ENCODE measurements around the gene LRRC32. TPM values are rescaled to one million over a fixed set of nuclear protein-coding genes. Genes with fewer than 3 reads are reported as not detected.

The LRRC32 gene
- total and polyA plus RNA-seq, 10 of the 15 experiments (the other 5 are each of a cell fraction or from before 2014, with no cell fraction given): 0.56 to 20.8 (median 7.4) TPM

DNA sequence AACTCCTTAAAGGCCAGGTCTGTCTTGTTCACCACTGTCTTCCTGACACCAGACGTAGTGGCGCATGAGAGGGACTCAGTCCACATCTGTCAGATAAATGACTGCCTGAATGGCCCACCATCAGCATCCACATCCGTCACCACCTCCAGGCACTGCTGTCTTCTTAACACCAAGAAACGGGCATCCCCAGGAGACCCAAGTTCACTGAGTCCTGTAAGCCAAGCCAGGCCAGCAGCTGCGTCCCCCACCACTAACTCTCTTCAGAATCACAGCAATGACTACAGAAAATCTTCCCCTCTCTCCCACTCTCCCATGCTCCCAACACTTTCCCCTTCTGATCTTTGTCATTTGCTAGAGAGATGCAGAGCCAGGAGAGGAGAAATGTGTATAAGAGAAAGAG, 47.3 kb upstream of the LRRC32 start (continued):
- TF ChIP-seq NFYB (IDR thresholded peaks at IDR 0.05; ENCODE audit: insufficient read depth, low read depth, low read length): no peak
- no peak for TF ChIP-seq EGR1 (IDR thresholded peaks at IDR 0.05; ENCODE audit: borderline replicate concordance in 1 of 2, low read depth in 2 of 2, low read length in 2 of 2)
- TF ChIP-seq, protein P1, sequence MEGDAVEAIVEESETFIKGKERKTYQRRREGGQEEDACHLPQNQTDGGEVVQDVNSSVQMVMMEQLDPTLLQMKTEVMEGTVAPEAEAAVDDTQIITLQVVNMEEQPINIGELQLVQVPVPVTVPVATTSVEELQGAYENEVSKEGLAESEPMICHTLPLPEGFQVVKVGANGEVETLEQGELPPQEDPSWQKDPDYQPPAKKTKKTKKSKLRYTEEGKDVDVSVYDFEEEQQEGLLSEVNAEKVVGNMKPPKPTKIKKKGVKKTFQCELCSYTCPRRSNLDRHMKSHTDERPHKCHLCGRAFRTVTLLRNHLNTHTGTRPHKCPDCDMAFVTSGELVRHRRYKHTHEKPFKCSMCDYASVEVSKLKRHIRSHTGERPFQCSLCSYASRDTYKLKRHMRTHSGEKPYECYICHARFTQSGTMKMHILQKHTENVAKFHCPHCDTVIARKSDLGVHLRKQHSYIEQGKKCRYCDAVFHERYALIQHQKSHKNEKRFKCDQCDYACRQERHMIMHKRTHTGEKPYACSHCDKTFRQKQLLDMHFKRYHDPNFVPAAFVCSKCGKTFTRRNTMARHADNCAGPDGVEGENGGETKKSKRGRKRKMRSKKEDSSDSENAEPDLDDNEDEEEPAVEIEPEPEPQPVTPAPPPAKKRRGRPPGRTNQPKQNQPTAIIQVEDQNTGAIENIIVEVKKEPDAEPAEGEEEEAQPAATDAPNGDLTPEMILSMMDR (IDR thresholded peaks at IDR 0.05 in 2 of 3, conservative IDR thresholded peaks at IDR 0.05 in 1 of 3; ENCODE audit: control insufficient read depth in 2 of 3, extremely low read depth in 1 of 3, insufficient read depth in 1 of 3, low read depth in 3 of 3, low read length in 3 of 3): no peak
- no peak for TF ChIP-seq EP300 (IDR thresholded peaks at IDR 0.05; ENCODE audit: borderline replicate concordance in 1 of 2, control insufficient read depth in 1 of 2, low read depth in 2 of 2, low read length in 2 of 2)
- TF ChIP-seq PML (IDR thresholded peaks at IDR 0.05; ENCODE audit: low read length): no peak
- TF ChIP-seq, protein P2, sequence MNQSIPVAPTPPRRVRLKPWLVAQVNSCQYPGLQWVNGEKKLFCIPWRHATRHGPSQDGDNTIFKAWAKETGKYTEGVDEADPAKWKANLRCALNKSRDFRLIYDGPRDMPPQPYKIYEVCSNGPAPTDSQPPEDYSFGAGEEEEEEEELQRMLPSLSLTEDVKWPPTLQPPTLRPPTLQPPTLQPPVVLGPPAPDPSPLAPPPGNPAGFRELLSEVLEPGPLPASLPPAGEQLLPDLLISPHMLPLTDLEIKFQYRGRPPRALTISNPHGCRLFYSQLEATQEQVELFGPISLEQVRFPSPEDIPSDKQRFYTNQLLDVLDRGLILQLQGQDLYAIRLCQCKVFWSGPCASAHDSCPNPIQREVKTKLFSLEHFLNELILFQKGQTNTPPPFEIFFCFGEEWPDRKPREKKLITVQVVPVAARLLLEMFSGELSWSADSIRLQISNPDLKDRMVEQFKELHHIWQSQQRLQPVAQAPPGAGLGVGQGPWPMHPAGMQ (IDR thresholded peaks at IDR 0.05; ENCODE audit: borderline replicate concordance): no peak
- no peak for TF ChIP-seq HDAC6 (IDR thresholded peaks at IDR 0.05; ENCODE audit: unreplicated experiment)

DNA sequence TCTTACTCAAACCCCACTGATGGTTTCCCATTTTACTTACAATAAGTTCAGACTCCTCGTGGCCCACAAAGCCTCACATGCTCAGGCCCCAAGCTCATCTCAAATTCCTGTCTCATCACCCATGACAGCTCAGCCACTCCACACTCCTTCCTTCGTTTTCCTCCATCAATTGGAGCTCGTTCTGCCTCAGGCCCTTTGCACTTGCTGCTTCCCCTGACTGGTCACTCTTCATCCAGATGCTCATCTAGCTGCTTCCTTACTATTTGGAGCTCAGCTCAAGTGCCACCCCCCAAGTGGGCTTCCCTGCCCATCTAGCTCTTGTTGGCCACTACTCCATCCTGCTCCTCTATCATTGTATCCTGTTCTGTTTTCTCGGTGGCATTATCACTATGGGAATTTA, 46.8 kb upstream of the LRRC32 start:
- CTCF ChIA-PET: interaction anchor here (0.6 to 1.5 kb wide), 8 partner anchors 16 to 523 kb away, joined by 3 to 6 read pairs (median 3); no protein-coding TSS in a partner anchor
- FAIRE-seq (no peak), ATAC-seq (no peak), DNase-seq (ENCODE audit: low read depth, low spot score) (no peak)
- no peak overlapping the region for H2AFZ ChIP-seq (ENCODE audit: control insufficient read depth, low read depth, low read length)
- H3K4me3 ChIP-seq: no peak overlapping the region
- RAD21 ChIA-PET (ENCODE audit: unreplicated experiment): no interaction called here
- no peaks in the 10 kb centered on the region for H3K4me1 ChIP-seq (ENCODE audit: control insufficient read depth, insufficient read depth, low read length)
- 21% methylated on average over 4 of the region's 4 CpGs for WGBS (ENCODE audit: insufficient coverage, insufficient replicate concordance, low lambda C conversion rate, missing lambda C conversion rate)
- TF ChIP-seq CBFB (IDR thresholded peaks at IDR 0.05; ENCODE audit: low read depth): no peak
- TF ChIP-seq TCF3 (IDR thresholded peaks at IDR 0.05; ENCODE audit: borderline replicate concordance, insufficient read depth, low read depth, low read length): no peak
- no peak for TF ChIP-seq ZNF217 (IDR thresholded peaks at IDR 0.05)
- TF ChIP-seq CBX5 (IDR thresholded peaks at IDR 0.05; ENCODE audit: low read depth): no peak
- TF ChIP-seq POLR2AphosphoS2 (IDR thresholded peaks at IDR 0.05; ENCODE audit: low read depth, low read length): no peak
- TF ChIP-seq SMAD1 (IDR thresholded peaks at IDR 0.05; ENCODE audit: low read depth, partially characterized antibody): no peak
- no peak for TF ChIP-seq CHD1 (IDR thresholded peaks at IDR 0.05; ENCODE audit: low read depth, low read length)
- TF ChIP-seq SREBF2 (IDR thresholded peaks at IDR 0.05; ENCODE audit: low read length): no peak
- no peak for TF ChIP-seq ZNF24 (IDR thresholded peaks at IDR 0.05)
- H3K27ac ChIP-seq (ENCODE audit: control insufficient read depth, insufficient read depth): no peak overlapping the region
- H3K9ac ChIP-seq (ENCODE audit: control insufficient read depth, insufficient read depth, low read length): no peak overlapping the region
- no TSS peak for BruUV-seq (replicated peaks)
- no peaks in the 10 kb centered on the region for H3K9me3 ChIP-seq (replicated peaks; ENCODE audit: control insufficient read depth, insufficient read depth, low read length)
- H3K36me3 ChIP-seq (ENCODE audit: control insufficient read depth in 2 of 2, insufficient read depth in 2 of 2, low read length in 1 of 2): no peaks in the 10 kb centered on the region
- no peaks in the 10 kb centered on the region for H4K20me1 ChIP-seq (ENCODE audit: control insufficient read depth, insufficient read depth)
- H3K79me2 ChIP-seq (ENCODE audit: control insufficient read depth, insufficient read depth, low read length): no peaks in the 10 kb centered on the region
- in situ Hi-C loops (cut with MboI): no loop called here
- SMC1A ChIA-PET (ENCODE audit: uncharacterized antibody, unreplicated experiment): interaction anchor here (0.6 to 1.0 kb wide), 3 partner anchors 34 to 1045 kb away, joined by 3 read pairs; no protein-coding TSS in a partner anchor
- H3K27me3 ChIP-seq (replicated peaks in 1 of 2; ENCODE audit: control insufficient read depth in 2 of 2, insufficient read depth in 2 of 2, low read length in 1 of 2): peaks cover 0 to 3% of the 10 kb centered on the region in 2 experiments; a peak in 1 of 4 replicates
- H3K4me2 ChIP-seq (ENCODE audit: control insufficient read depth, insufficient read depth): no peak overlapping the region
- POLR2A ChIA-PET: no interaction called here
- intact Hi-C loops (cut with micrococcal nuclease; ENCODE audit: unreplicated experiment): no loop called here
